ENCODE measurements around the gene CFAP299.

GRCh38 chr4:80484712-80485111, 149.2 kb downstream of the CFAP299 start:
- TF ChIP-seq EZH2phosphoT487 (IDR thresholded peaks at IDR 0.05; ENCODE audit: borderline replicate concordance, low read depth, low read length) (no peak), CTCF (conservative IDR thresholded peaks at IDR 0.05; ENCODE audit: low read length) (no peak)
